ES-I3 (cell line): Measurements from ENCODE around the gene TCP10L.
"Not testable (repeated sequence)": the region's sequence is repeated elsewhere in the genome, so short reads cannot be mapped to it uniquely, and the experiment has no call there.

Source experiments
- H3K36me3 ChIP-seq: 2 replicates; pipeline ENCODE4 v1.6.1; 2013; ENCODE audit warnings: mild to moderate bottlenecking, low read length, control low read depth, moderate library complexity; ENCODE audit not compliant: insufficient read depth
- H3K4me1 ChIP-seq: 2 replicates; pipeline ENCODE4 v1.6.1; 2013; ENCODE audit warnings: mild to moderate bottlenecking, control low read depth, low read length; ENCODE audit not compliant: insufficient read depth
- H3K9ac ChIP-seq: 2 replicates; pipeline ENCODE4 v1.6.1; 2013; ENCODE audit warnings: low read depth, mild to moderate bottlenecking, low read length, moderate library complexity
- H3K9me3 ChIP-seq: 2 replicates; pipeline ENCODE4 v1.6.1; 2013; ENCODE audit warnings: mild to moderate bottlenecking, low read length, moderate library complexity; ENCODE audit not compliant: control insufficient read depth, insufficient read depth

TCP10L gene

GRCh38 chr21:32533611-32534010, 51.7 kb downstream of the TCP10L start:
- Histone ChIP-seq H3K9ac (no peak overlapping the region), H3K9me3 (0 out of 2 replicates have a peak, but pooled peaks cover 3% of the 10 kb centered on the region), H3K4me1 (peaks cover 2% of the 10 kb centered on the region; the same call in 1 of the 2 replicates), H3K36me3 (no peaks in the 10 kb centered on the region)

GRCh38 chr21:32533053-32533452, 52.3 kb downstream of the TCP10L start:
- Histone ChIP-seq H3K4me1 (no peaks in the 10 kb centered on the region), H3K9me3 (0 out of 2 replicates have a peak, but pooled peaks cover 3% of the 10 kb centered on the region), H3K9ac (no peak overlapping the region), H3K36me3 (no peaks in the 10 kb centered on the region)

- Histone ChIP-seq H3K9ac (no peak overlapping the region), H3K36me3 (no peaks in the 10 kb centered on the region), H3K4me1 (no peaks in the 10 kb centered on the region), H3K9me3 (0 out of 2 replicates have a peak, but pooled peaks cover 3% of the 10 kb centered on the region)
These were observed 52.7 kb downstream of the TCP10L start for GRCh38 chr21:32532636-32533035.

- not testable (repeated sequence) for H3K36me3 ChIP-seq, H3K9ac ChIP-seq, H3K4me1 ChIP-seq, H3K9me3 ChIP-seq
These were observed 53.8 kb downstream of the TCP10L start for GRCh38 chr21:32531561-32531960.

GRCh38 chr21:32530809-32531208, 54.5 kb downstream of the TCP10L start:
- not testable (repeated sequence) for H3K4me1 ChIP-seq, H3K9me3 ChIP-seq, H3K36me3 ChIP-seq, H3K9ac ChIP-seq

- H3K36me3 ChIP-seq: no peaks in the 10 kb centered on the region
- H3K9ac ChIP-seq: no peak overlapping the region
- H3K4me1 ChIP-seq: no peaks in the 10 kb centered on the region; the same call in 1 of the 2 replicates
- H3K9me3 ChIP-seq: 0 out of 2 replicates have a peak, but pooled peaks cover 3% of the 10 kb centered on the region
These were observed 55.6 kb downstream of the TCP10L start for GRCh38 chr21:32529679-32530078.

- H3K9me3 ChIP-seq: no peaks in the 10 kb centered on the region
- no peaks in the 10 kb centered on the region for H3K36me3 ChIP-seq
- H3K9ac ChIP-seq: no peak overlapping the region
- peaks cover 20% of the 10 kb centered on the region for H3K4me1 ChIP-seq
These were observed 60.0 kb downstream of the TCP10L start for GRCh38 chr21:32525282-32525681.

GRCh38 chr21:32523988-32524719, 61.2 kb downstream of the TCP10L start:
- H3K36me3 ChIP-seq: no peaks in the 10 kb centered on the region
- no peak overlapping the region for H3K9ac ChIP-seq
- peaks cover 20% of the 10 kb centered on the region for H3K4me1 ChIP-seq
- no peaks in the 10 kb centered on the region for H3K9me3 ChIP-seq
